MCF 10A (cell line): Measurements from ENCODE around the gene KLHDC10. TPM values are rescaled to one million over a fixed set of nuclear protein-coding genes. Genes with fewer than 3 reads are reported as not detected.

Experiments
- BruUV-seq: library from RNA; stranded (reverse); fragments of 400-500 nt; replicated peaks from 2 replicates; lab custom pipeline; 2021; lab: Mats Ljungman, UMichigan
- CTCF ChIA-PET: fragments of 300-600 bp; sonication (Branson Sonifier 250); formaldehyde crosslinking; extraction: SDS; loops from one replicate; lab custom pipeline; 2021; ENCODE audit warnings: antibody characterized with exemption, inconsistent platforms; lab: Yijun Ruan, JAX
- POLR2A ChIA-PET: fragments of 300-600, 350-650 bp; sonication (Branson Sonifier 250); formaldehyde crosslinking; extraction: SDS; loops from one replicate; lab custom pipeline; 2020; ENCODE audit warnings: antibody characterized with exemption, inconsistent platforms; lab: Yijun Ruan, JAX
- DNase-seq: peaks from one replicate; pipeline ENCODE4 v3.0.0-alpha.2; 2018; ENCODE audit not compliant: unreplicated experiment
- H3K27ac Mint-ChIP-seq: one replicate; pipeline ENCODE4 v1.8.0; 2022; ENCODE audit warnings: mild to moderate bottlenecking, low read depth, mixed read lengths; ENCODE audit not compliant: unreplicated experiment
- H3K27me3 Mint-ChIP-seq: one replicate; pipeline ENCODE4 v1.8.0; 2022; ENCODE audit warnings: mixed read lengths; ENCODE audit not compliant: insufficient read depth, unreplicated experiment
- H3K36me3 Mint-ChIP-seq: one replicate; pipeline ENCODE4 v1.8.0; 2022; ENCODE audit warnings: mild to moderate bottlenecking, moderate library complexity, mixed read lengths; ENCODE audit not compliant: insufficient read depth, unreplicated experiment
- H3K4me1 Mint-ChIP-seq: one replicate; pipeline ENCODE4 v1.8.0; 2022; ENCODE audit warnings: mixed read lengths; ENCODE audit not compliant: insufficient read depth, unreplicated experiment
- H3K4me3 Mint-ChIP-seq: one replicate; pipeline ENCODE4 v1.8.0; 2022; ENCODE audit warnings: mild to moderate bottlenecking, moderate library complexity, mixed read lengths; ENCODE audit not compliant: unreplicated experiment
- H3K9me3 Mint-ChIP-seq: one replicate; pipeline ENCODE4 v1.8.0; 2022; ENCODE audit warnings: mixed read lengths; ENCODE audit not compliant: unreplicated experiment
- CTCF ChIP-seq: fragments of 200-600 bp; IDR thresholded peaks from one replicate; pipeline ENCODE4 v1.8.0; 2022; ENCODE audit warnings: antibody characterized with exemption, mild to moderate bottlenecking; ENCODE audit not compliant: unreplicated experiment
- intact Hi-C: fragments of 100-400 bp; cut with micrococcal nuclease; formaldehyde crosslinking; loops from 2 replicates; pipeline ENCODE4 v1.14.1; 2022
- total RNA-seq: library from RNA; stranded (reverse); gene quantifications from 2 replicates; pipeline ENCODE4 v1.2.3, GENCODE V29; 2022

Gene KLHDC10
- total RNA-seq, 1 experiment from 2014 or later: 25.8 TPM

- POLR2A ChIA-PET: interaction anchor here (1.0 to 1.9 kb wide), 3 partner anchors 13 to 178 kb away, joined by 3 to 4 read pairs (median 3); partner anchors contain the start of genes CPA4 and KLHDC10
- intact Hi-C loops: no loop called here
- Mint-ChIP-seq H3K4me3 (no peak overlapping the region), H3K27ac (no peak overlapping the region), H3K36me3 (no peaks in the 10 kb centered on the region), H3K4me1 (no peaks in the 10 kb centered on the region), H3K27me3 (no peaks in the 10 kb centered on the region), H3K9me3 (peaks cover 6% of the 10 kb centered on the region)
- TF ChIP-seq CTCF: no peak
- CTCF ChIA-PET: interaction anchor here (0.9 to 1.0 kb wide), 2 partner anchors 26 to 643 kb away, joined by 3 to 4 read pairs; no protein-coding TSS in a partner anchor
- DNase-seq: no peak
- BruUV-seq: no TSS peak
Measured at GRCh38 chr7:130114776-130115175, 44.4 kb downstream of the KLHDC10 start.

- ChIA-PET CTCF (interaction anchor here (0.6 to 1.0 kb wide), 5 partner anchors 13 to 714 kb away, joined by 3 to 5 read pairs (median 3); no protein-coding TSS in a partner anchor), POLR2A (interaction anchor here (0.9 kb wide), 1 partner anchor 10 kb away, joined by 3 read pairs; no protein-coding TSS in a partner anchor)
- H3K27ac Mint-ChIP-seq: no peak overlapping the region
- H3K4me1 Mint-ChIP-seq: no peaks in the 10 kb centered on the region
- BruUV-seq: no TSS peak
- H3K9me3 Mint-ChIP-seq: no peaks in the 10 kb centered on the region
- peaks cover 28% of the 10 kb centered on the region for H3K36me3 Mint-ChIP-seq
- no peak for DNase-seq
- no peaks in the 10 kb centered on the region for H3K27me3 Mint-ChIP-seq
- no peak overlapping the region for H3K4me3 Mint-ChIP-seq
- intact Hi-C loops: no loop called here
- no peak for TF ChIP-seq CTCF
Measured at GRCh38 chr7:130118294-130118693, 48.0 kb downstream of the KLHDC10 start.

GRCh38 chr7:130118801-130119200 is 48.5 kb downstream of the KLHDC10 start:
- ChIA-PET POLR2A (no interaction called here), CTCF (interaction anchor here (0.6 to 1.0 kb wide), 2 partner anchors 20 to 47 kb away, joined by 3 to 5 read pairs; no protein-coding TSS in a partner anchor)
- DNase-seq: no peak
- BruUV-seq: no TSS peak
- Mint-ChIP-seq H3K27ac (no peak overlapping the region), H3K9me3 (no peaks in the 10 kb centered on the region), H3K4me3 (no peak overlapping the region), H3K4me1 (no peaks in the 10 kb centered on the region), H3K36me3 (peaks cover 33% of the 10 kb centered on the region), H3K27me3 (no peaks in the 10 kb centered on the region)
- no peak for TF ChIP-seq CTCF
- intact Hi-C loops: no loop called here

- no peaks in the 10 kb centered on the region for H3K9me3 Mint-ChIP-seq
- intact Hi-C loops: no loop called here
- no peak for DNase-seq
- H3K27me3 Mint-ChIP-seq: no peaks in the 10 kb centered on the region
- no TSS peak for BruUV-seq
- TF ChIP-seq CTCF: no peak
- no peak overlapping the region for H3K4me3 Mint-ChIP-seq
- H3K27ac Mint-ChIP-seq: no peak overlapping the region
- H3K4me1 Mint-ChIP-seq: peaks cover 7% of the 10 kb centered on the region
- POLR2A ChIA-PET: no interaction called here
- CTCF ChIA-PET: no interaction called here
- H3K36me3 Mint-ChIP-seq: peaks cover 63% of the 10 kb centered on the region
Measured at GRCh38 chr7:130123501-130123900, 53.2 kb downstream of the KLHDC10 start.
